Measurements from ENCODE around the gene PRPF40B. TPM values are rescaled to one million over a fixed set of nuclear protein-coding genes. Genes with fewer than 3 reads are reported as not detected.

The PRPF40B gene
- total and polyA plus RNA-seq, 2 donors from 2014 or later: 20.1 to 33.3 TPM

DNA sequence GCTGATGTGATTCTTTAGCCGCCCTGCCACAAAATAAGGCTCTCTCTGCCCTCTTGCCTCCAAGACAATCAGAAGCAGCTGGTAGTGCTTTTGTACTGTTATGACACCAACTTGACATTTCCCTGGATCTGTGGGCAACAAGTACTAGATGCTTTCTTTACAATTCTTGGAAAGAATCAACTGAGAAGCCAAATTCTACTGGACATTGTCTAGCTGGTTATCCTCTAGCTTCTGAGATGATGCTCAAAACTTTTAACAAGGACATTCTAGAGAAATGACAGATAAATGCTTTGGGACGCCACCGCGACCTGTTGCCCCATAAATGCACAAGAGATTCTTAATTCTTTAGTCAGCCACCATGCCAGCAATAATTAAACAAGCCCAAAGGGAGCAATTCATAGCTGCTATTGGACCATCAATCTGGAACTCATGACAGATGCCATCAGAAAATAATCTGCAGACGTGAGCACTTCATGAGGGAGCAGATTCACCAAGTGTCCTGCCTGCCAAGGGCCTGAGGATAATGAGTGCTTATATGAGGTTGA, 61.0 kb downstream of the PRPF40B start:
- intact Hi-C loops (cut with DNase I): no loop called here
- no peak overlapping the region for H3K4me3 ChIP-seq (ENCODE audit: low read length in 3 of 3)
- no peak overlapping the region for H3K27ac ChIP-seq (ENCODE audit: low read depth in 2 of 2, low read length in 2 of 2)
- H3K9ac ChIP-seq (ENCODE audit: low read length in 3 of 3): no peak overlapping the region
- peaks cover 0 to 5% (median 0%) of the 10 kb centered on the region in 3 donors for H3K4me1 ChIP-seq (ENCODE audit: control insufficient read depth in 2 of 3, insufficient read depth in 2 of 3, low read depth in 1 of 3, low read length in 3 of 3)
- TF ChIP-seq, protein P1, sequence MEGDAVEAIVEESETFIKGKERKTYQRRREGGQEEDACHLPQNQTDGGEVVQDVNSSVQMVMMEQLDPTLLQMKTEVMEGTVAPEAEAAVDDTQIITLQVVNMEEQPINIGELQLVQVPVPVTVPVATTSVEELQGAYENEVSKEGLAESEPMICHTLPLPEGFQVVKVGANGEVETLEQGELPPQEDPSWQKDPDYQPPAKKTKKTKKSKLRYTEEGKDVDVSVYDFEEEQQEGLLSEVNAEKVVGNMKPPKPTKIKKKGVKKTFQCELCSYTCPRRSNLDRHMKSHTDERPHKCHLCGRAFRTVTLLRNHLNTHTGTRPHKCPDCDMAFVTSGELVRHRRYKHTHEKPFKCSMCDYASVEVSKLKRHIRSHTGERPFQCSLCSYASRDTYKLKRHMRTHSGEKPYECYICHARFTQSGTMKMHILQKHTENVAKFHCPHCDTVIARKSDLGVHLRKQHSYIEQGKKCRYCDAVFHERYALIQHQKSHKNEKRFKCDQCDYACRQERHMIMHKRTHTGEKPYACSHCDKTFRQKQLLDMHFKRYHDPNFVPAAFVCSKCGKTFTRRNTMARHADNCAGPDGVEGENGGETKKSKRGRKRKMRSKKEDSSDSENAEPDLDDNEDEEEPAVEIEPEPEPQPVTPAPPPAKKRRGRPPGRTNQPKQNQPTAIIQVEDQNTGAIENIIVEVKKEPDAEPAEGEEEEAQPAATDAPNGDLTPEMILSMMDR (IDR thresholded peaks at IDR 0.05; ENCODE audit: borderline replicate concordance, extremely low read depth, insufficient read depth): no peak
- DNase-seq (no peak), FAIRE-seq (no peak)
- no peaks in the 10 kb centered on the region for H3K9me3 ChIP-seq (ENCODE audit: control insufficient read depth in 2 of 3, insufficient read depth in 1 of 3, low read length in 3 of 3)
- H3K36me3 ChIP-seq (ENCODE audit: control insufficient read depth in 2 of 3, insufficient read depth in 3 of 3, low read length in 3 of 3): no peaks in the 10 kb centered on the region
- H3K27me3 ChIP-seq (ENCODE audit: control insufficient read depth, insufficient read depth, low read length): no peaks in the 10 kb centered on the region

DNA sequence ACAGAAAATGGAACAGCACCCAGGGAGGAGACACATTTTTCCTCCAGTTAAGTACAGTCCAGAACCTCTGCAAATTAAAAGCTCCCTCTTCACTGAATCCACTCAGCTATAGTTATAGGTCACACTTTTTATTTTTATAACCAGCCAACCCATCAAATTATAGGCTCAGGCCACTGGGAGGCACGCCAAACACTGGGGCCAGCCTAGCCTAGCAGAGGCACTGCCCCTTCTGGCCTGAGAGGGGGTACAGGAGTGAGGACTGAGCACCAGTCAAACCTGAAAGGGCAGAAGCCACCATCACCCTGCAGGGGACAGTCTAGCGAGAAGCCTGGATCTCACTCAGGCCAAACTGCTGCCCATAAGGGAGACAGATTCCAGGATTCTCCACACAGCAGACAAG, 64.6 kb downstream of the PRPF40B start:
- H3K4me1 ChIP-seq (ENCODE audit: control insufficient read depth in 2 of 3, insufficient read depth in 2 of 3, low read depth in 1 of 3, low read length in 3 of 3): peaks cover 0 to 5% (median 0%) of the 10 kb centered on the region in 3 donors
- H3K9me3 ChIP-seq (ENCODE audit: control insufficient read depth in 2 of 3, insufficient read depth in 1 of 3, low read length in 3 of 3): no peaks in the 10 kb centered on the region
- no peak for FAIRE-seq
- no peak overlapping the region for H3K4me3 ChIP-seq (ENCODE audit: low read length in 3 of 3)
- no peak overlapping the region for H3K27ac ChIP-seq (ENCODE audit: low read depth in 2 of 2, low read length in 2 of 2)
- TF ChIP-seq, protein P1 (IDR thresholded peaks at IDR 0.05; ENCODE audit: borderline replicate concordance, extremely low read depth, insufficient read depth): no peak
- no peaks in the 10 kb centered on the region for H3K27me3 ChIP-seq (ENCODE audit: control insufficient read depth, insufficient read depth, low read length)
- no peaks in the 10 kb centered on the region for H3K36me3 ChIP-seq (ENCODE audit: control insufficient read depth in 2 of 3, insufficient read depth in 3 of 3, low read length in 3 of 3)
- no peak for DNase-seq
- no peak overlapping the region for H3K9ac ChIP-seq (ENCODE audit: low read length in 3 of 3)
- intact Hi-C loops (cut with DNase I): no loop called here

DNA sequence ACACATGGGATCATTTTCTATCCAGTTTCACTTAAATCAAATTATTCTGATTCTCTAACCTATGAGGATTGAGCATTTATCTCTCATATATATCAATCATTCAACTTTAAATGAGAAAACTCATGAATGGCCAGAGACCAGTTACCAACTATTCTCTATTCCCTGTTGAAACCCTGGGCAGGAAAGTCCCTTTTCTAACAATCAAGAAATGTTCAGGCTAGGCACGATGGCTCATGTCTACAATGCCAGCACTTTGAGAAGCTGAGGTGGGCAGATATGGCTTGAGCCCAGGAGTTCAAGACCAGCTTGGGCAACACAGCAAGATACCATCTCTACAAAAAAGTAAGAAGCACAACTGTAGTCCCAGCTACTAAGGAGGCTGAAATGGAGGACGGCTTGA, 65.9 kb downstream of the PRPF40B start:
- Histone ChIP-seq H3K27me3 (ENCODE audit: control insufficient read depth, insufficient read depth, low read length) (no peaks in the 10 kb centered on the region), H3K36me3 (ENCODE audit: control insufficient read depth in 2 of 3, insufficient read depth in 3 of 3, low read length in 3 of 3) (no peaks in the 10 kb centered on the region), H3K4me1 (ENCODE audit: control insufficient read depth in 2 of 3, insufficient read depth in 2 of 3, low read depth in 1 of 3, low read length in 3 of 3) (peaks cover 0 to under 1% (median 0%) of the 10 kb centered on the region in 3 donors), H3K27ac (ENCODE audit: low read depth in 2 of 2, low read length in 2 of 2) (no peak overlapping the region), H3K4me3 (ENCODE audit: low read length in 3 of 3) (no peak overlapping the region), H3K9me3 (ENCODE audit: control insufficient read depth in 2 of 3, insufficient read depth in 1 of 3, low read length in 3 of 3) (no peaks in the 10 kb centered on the region), H3K9ac (ENCODE audit: low read length in 3 of 3) (no peak overlapping the region)
- intact Hi-C loops (cut with DNase I): no loop called here
- TF ChIP-seq, protein P1 (IDR thresholded peaks at IDR 0.05; ENCODE audit: borderline replicate concordance, extremely low read depth, insufficient read depth): no peak
- no peak for FAIRE-seq
- no peak for DNase-seq

DNA sequence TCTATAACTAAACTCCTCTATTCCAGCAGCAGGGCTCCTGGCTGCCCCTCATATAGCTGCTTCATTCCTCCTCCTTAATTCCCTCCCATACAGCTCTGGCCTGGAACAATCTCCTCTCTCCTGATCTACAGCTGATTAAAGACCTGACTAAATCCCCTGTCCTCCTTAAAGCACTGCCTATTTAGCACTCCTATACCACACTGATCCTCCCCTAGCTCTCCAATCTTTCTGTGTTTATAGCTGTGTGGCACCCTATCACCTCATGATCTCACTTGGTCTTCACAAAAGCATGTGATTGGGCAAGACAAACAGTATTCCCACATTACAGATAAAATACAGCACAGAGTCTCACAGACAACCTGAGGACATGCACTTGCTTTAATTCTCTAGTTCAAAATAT, 66.4 kb downstream of the PRPF40B start:
- H3K9me3 ChIP-seq (ENCODE audit: control insufficient read depth in 2 of 3, insufficient read depth in 1 of 3, low read length in 3 of 3): no peaks in the 10 kb centered on the region
- no peaks in the 10 kb centered on the region for H3K27me3 ChIP-seq (ENCODE audit: control insufficient read depth, insufficient read depth, low read length)
- TF ChIP-seq, protein P1 (IDR thresholded peaks at IDR 0.05; ENCODE audit: borderline replicate concordance, extremely low read depth, insufficient read depth): no peak
- intact Hi-C loops (cut with DNase I): no loop called here
- no peak for FAIRE-seq
- H3K27ac ChIP-seq (ENCODE audit: low read depth in 2 of 2, low read length in 2 of 2): no peak overlapping the region
- H3K36me3 ChIP-seq (ENCODE audit: control insufficient read depth in 2 of 3, insufficient read depth in 3 of 3, low read length in 3 of 3): no peaks in the 10 kb centered on the region
- H3K4me3 ChIP-seq (ENCODE audit: low read length in 3 of 3): no peak overlapping the region
- no peak for DNase-seq
- H3K9ac ChIP-seq (ENCODE audit: low read length in 3 of 3): no peak overlapping the region
- H3K4me1 ChIP-seq (ENCODE audit: control insufficient read depth in 2 of 3, insufficient read depth in 2 of 3, low read depth in 1 of 3, low read length in 3 of 3): no peaks in the 10 kb centered on the region

All from kidney (tissue), 14 donors.